Cardiac fibroblast (primary cell): Measurements from ENCODE around the gene CPNE2.

Experiments used
- DNase-seq, 2 donors: peaks; one replicate each; pipeline versions ENCODE4 v3.0.0 to v3.0.0-alpha.2; 2010; ENCODE audit warnings: low read depth in 2 of 2
- H3K4me3 ChIP-seq, 2 donors: replicated peaks in 1 of 2; 1 replicate in 1 of 2; 2 replicates in 1 of 2; pipeline ENCODE4 v1.5.1; 2011; ENCODE audit warnings: low read depth in 2 of 2, low read length in 2 of 2, mild to moderate bottlenecking in 2 of 2, moderate library complexity in 1 of 2
- CTCF ChIP-seq: IDR thresholded peaks from one replicate; pipeline ENCODE4 v1.5.1; 2011; ENCODE audit warnings: low read depth, mild to moderate bottlenecking, low read length, inconsistent platforms

CPNE2 gene

GRCh38 chr16:57128771-57129389 is 36.5 kb downstream of the CPNE2 start:
- no peak overlapping the region for H3K4me3 ChIP-seq
- no peak for TF ChIP-seq CTCF
- no peak for DNase-seq

- no peak for DNase-seq
- TF ChIP-seq CTCF = no peak
- no peak overlapping the region for H3K4me3 ChIP-seq
Observed at GRCh38 chr16:57130950-57131321, 38.6 kb downstream of the CPNE2 start.

GRCh38 chr16:57131351-57131970 is 39.1 kb downstream of the CPNE2 start:
- DNase-seq = no peak
- TF ChIP-seq CTCF = no peak
- H3K4me3 ChIP-seq = no peak overlapping the region

GRCh38 chr16:57132470-57132869 is 40.1 kb downstream of the CPNE2 start:
- no peak for DNase-seq
- no peak for TF ChIP-seq CTCF
- no peak overlapping the region for H3K4me3 ChIP-seq

GRCh38 chr16:57133031-57133430 is 40.6 kb downstream of the CPNE2 start:
- H3K4me3 ChIP-seq = no peak overlapping the region
- no peak for TF ChIP-seq CTCF
- no peak for DNase-seq

GRCh38 chr16:57133886-57134285 is 41.5 kb downstream of the CPNE2 start:
- TF ChIP-seq CTCF = no peak
- no peak overlapping the region for H3K4me3 ChIP-seq
- DNase-seq = no peak

- H3K4me3 ChIP-seq = no peak overlapping the region
- TF ChIP-seq CTCF = no peak
- DNase-seq = no peak
Observed at GRCh38 chr16:57134982-57135381, 42.6 kb downstream of the CPNE2 start.
